ENCODE measurements around the gene ADAMTSL2.

DNA sequence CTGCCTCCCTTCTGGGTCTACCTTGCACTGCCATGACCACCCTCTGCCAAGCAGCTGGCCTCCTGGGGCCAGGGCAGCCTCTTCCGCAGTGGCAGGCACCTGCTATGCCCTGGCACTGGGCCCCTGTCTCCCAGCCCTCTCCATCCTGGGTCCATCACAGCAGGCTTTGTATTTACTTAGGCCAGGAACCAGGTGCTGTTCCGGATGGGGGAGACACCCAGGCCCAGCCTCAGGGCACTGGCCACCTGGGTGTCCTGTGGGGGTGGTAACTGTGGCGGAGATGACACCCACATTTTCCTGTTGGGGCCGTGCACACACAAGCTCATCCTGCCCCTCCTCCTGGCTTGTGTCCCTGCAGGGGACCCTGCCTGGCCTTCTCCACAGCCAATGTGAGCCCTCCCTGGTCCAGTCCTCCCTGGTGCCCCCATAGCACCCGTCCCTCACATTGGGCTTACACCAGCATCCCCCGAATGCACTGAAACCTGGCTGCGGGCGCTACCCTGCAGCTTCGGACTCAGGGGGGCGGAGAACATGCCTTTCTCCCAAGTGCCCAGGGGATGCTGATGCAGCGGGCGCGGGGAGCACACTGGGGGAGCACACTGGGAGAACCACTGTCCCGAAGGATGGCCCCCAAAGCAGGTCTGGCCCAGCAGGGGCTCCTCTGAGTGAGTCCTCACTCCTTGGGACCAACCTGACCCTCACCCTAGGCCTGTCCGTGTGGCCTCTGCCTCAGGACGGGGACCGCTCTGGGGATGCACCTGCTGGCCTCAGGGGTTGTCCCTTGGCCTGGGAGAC lies 56.8 kb downstream of the ADAMTSL2 start:
- TF ChIP-seq, protein P1, sequence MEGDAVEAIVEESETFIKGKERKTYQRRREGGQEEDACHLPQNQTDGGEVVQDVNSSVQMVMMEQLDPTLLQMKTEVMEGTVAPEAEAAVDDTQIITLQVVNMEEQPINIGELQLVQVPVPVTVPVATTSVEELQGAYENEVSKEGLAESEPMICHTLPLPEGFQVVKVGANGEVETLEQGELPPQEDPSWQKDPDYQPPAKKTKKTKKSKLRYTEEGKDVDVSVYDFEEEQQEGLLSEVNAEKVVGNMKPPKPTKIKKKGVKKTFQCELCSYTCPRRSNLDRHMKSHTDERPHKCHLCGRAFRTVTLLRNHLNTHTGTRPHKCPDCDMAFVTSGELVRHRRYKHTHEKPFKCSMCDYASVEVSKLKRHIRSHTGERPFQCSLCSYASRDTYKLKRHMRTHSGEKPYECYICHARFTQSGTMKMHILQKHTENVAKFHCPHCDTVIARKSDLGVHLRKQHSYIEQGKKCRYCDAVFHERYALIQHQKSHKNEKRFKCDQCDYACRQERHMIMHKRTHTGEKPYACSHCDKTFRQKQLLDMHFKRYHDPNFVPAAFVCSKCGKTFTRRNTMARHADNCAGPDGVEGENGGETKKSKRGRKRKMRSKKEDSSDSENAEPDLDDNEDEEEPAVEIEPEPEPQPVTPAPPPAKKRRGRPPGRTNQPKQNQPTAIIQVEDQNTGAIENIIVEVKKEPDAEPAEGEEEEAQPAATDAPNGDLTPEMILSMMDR (IDR thresholded peaks at IDR 0.05): no peak
- no peak for TF ChIP-seq NFATC4 (CRISPR knock-in tag; IDR thresholded peaks at IDR 0.05)
- TF ChIP-seq, protein P2, sequence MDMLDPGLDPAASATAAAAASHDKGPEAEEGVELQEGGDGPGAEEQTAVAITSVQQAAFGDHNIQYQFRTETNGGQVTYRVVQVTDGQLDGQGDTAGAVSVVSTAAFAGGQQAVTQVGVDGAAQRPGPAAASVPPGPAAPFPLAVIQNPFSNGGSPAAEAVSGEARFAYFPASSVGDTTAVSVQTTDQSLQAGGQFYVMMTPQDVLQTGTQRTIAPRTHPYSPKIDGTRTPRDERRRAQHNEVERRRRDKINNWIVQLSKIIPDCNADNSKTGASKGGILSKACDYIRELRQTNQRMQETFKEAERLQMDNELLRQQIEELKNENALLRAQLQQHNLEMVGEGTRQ (CRISPR knock-in tag; IDR thresholded peaks at IDR 0.05): no peak
- no peak for TF ChIP-seq JUN (CRISPR knock-in tag; IDR thresholded peaks at IDR 0.05)
- TF ChIP-seq, protein P3, sequence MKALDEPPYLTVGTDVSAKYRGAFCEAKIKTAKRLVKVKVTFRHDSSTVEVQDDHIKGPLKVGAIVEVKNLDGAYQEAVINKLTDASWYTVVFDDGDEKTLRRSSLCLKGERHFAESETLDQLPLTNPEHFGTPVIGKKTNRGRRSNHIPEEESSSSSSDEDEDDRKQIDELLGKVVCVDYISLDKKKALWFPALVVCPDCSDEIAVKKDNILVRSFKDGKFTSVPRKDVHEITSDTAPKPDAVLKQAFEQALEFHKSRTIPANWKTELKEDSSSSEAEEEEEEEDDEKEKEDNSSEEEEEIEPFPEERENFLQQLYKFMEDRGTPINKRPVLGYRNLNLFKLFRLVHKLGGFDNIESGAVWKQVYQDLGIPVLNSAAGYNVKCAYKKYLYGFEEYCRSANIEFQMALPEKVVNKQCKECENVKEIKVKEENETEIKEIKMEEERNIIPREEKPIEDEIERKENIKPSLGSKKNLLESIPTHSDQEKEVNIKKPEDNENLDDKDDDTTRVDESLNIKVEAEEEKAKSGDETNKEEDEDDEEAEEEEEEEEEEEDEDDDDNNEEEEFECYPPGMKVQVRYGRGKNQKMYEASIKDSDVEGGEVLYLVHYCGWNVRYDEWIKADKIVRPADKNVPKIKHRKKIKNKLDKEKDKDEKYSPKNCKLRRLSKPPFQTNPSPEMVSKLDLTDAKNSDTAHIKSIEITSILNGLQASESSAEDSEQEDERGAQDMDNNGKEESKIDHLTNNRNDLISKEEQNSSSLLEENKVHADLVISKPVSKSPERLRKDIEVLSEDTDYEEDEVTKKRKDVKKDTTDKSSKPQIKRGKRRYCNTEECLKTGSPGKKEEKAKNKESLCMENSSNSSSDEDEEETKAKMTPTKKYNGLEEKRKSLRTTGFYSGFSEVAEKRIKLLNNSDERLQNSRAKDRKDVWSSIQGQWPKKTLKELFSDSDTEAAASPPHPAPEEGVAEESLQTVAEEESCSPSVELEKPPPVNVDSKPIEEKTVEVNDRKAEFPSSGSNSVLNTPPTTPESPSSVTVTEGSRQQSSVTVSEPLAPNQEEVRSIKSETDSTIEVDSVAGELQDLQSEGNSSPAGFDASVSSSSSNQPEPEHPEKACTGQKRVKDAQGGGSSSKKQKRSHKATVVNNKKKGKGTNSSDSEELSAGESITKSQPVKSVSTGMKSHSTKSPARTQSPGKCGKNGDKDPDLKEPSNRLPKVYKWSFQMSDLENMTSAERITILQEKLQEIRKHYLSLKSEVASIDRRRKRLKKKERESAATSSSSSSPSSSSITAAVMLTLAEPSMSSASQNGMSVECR (CRISPR knock-in tag; IDR thresholded peaks at IDR 0.05; ENCODE audit: borderline replicate concordance): no peak
- no peak for TF ChIP-seq GRHL2 (CRISPR knock-in tag; IDR thresholded peaks at IDR 0.05; ENCODE audit: insufficient replicate concordance, severe bottlenecking)
